OCI-LY3 (cell line): Measurements from ENCODE around the gene DHX35.

Experiments used
- H2AFZ ChIP-seq: fragments of 200-600, 300-600 bp; shearing (Covaris generic); 2 replicates; pipeline ENCODE4 v1.6.0; 2014; ENCODE audit warnings: antibody characterized with exemption, low read depth, low read length
- H3K27ac ChIP-seq: fragments of 200-600, 300-600 bp; sonication (generic); 2 replicates; pipeline ENCODE4 v1.5.1; 2014; ENCODE audit warnings: mild to moderate bottlenecking, low read length, moderate library complexity, mixed read lengths
- H3K27me3 ChIP-seq: fragments of 200-600, 300-600 bp; sonication (generic); 2 replicates; pipeline ENCODE4 v1.6.1; 2014; ENCODE audit warnings: low read depth, low read length, mixed read lengths
- H3K36me3 ChIP-seq: fragments of 200-600, 300-600 bp; sonication (generic); replicated peaks from 2 replicates; pipeline ENCODE3; 2014; ENCODE audit warnings: low read depth, low read length, mixed read lengths
- H3K4me1 ChIP-seq: fragments of 300-600, 200-600 bp; sonication (generic); 2 replicates; pipeline ENCODE4 v1.6.1; 2014; ENCODE audit warnings: low read length, mixed read lengths
- H3K4me2 ChIP-seq: fragments of 200-600, 300-600 bp; sonication (generic); 2 replicates; pipeline ENCODE4 v1.6.1; 2014; ENCODE audit warnings: low read length, mixed read lengths
- H3K4me3 ChIP-seq: fragments of 300-600, 200-600 bp; sonication (generic); 2 replicates; pipeline ENCODE4 v1.5.1; 2014; ENCODE audit warnings: antibody characterized with exemption, mild to moderate bottlenecking, low read length, moderate library complexity
- H3K79me2 ChIP-seq: fragments of 300-600, 200-600 bp; shearing (Covaris generic); 2 replicates; pipeline ENCODE4 v1.6.1; 2014; ENCODE audit warnings: mild to moderate bottlenecking, low read length, mixed read lengths
- H3K9ac ChIP-seq: fragments of 300-600, 200-600 bp; shearing (Covaris generic); 2 replicates; pipeline ENCODE4 v1.6.0; 2014; ENCODE audit warnings: mild to moderate bottlenecking, low read length, moderate library complexity
- H3K9me3 ChIP-seq: fragments of 200-600, 300-600 bp; shearing (Covaris generic); 2 replicates; pipeline ENCODE4 v1.6.1; 2014; ENCODE audit warnings: low read length, mixed read lengths; ENCODE audit not compliant: insufficient read depth
- H4K20me1 ChIP-seq: fragments of 200-600, 300-600 bp; sonication (generic); 2 replicates; pipeline ENCODE4 v1.6.1; 2016; ENCODE audit warnings: low read length, mixed read lengths; ENCODE audit not compliant: insufficient read depth
- EZH2phosphoT487 ChIP-seq: fragments of 200-600 bp; shearing (Covaris generic); IDR thresholded peaks from 2 replicates; pipeline ENCODE4 v1.6.1; 2018; ENCODE audit warnings: antibody characterized with exemption, mixed run types, low read depth
- TF ChIP-seq, protein P1 (sequence below): fragments of 200-600, 300-600 bp; sonication (generic); IDR thresholded peaks from 2 replicates; pipeline ENCODE4 v1.5.1; 2014; ENCODE audit warnings: antibody characterized with exemption, low read length, low read depth

DHX35 gene

DNA sequence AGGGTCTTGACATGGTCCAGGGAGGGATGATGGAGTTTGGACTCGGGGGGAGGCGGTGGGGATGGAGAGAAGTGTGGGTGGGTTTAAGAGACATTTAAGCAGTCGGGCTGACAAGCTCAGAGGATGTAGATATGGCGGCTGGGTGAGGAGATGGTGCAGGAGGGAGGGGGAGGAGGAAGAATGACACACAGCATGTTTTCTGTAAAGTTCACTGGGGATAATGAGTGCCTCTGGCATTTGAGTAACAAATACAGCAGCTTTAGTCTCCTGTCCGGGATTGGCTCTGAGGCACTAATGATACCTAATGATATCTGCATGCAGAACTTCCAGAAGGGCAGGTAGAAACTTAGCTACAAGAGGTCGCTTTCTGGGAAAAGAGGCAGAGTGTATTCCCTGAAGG, 107.8 kb downstream of the DHX35 start:
- Histone ChIP-seq H3K79me2 (no peaks in the 10 kb centered on the region), H3K27me3 (peaks cover 65% of the 10 kb centered on the region), H2AFZ (no peak overlapping the region), H3K9ac (no peak overlapping the region), H4K20me1 (no peaks in the 10 kb centered on the region), H3K4me3 (no peak overlapping the region), H3K27ac (no peak overlapping the region), H3K36me3 (no peaks in the 10 kb centered on the region), H3K4me1 (no peaks in the 10 kb centered on the region), H3K9me3 (no peaks in the 10 kb centered on the region), H3K4me2 (no peak overlapping the region)
- TF ChIP-seq, protein P1, sequence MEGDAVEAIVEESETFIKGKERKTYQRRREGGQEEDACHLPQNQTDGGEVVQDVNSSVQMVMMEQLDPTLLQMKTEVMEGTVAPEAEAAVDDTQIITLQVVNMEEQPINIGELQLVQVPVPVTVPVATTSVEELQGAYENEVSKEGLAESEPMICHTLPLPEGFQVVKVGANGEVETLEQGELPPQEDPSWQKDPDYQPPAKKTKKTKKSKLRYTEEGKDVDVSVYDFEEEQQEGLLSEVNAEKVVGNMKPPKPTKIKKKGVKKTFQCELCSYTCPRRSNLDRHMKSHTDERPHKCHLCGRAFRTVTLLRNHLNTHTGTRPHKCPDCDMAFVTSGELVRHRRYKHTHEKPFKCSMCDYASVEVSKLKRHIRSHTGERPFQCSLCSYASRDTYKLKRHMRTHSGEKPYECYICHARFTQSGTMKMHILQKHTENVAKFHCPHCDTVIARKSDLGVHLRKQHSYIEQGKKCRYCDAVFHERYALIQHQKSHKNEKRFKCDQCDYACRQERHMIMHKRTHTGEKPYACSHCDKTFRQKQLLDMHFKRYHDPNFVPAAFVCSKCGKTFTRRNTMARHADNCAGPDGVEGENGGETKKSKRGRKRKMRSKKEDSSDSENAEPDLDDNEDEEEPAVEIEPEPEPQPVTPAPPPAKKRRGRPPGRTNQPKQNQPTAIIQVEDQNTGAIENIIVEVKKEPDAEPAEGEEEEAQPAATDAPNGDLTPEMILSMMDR, result no peak
- TF ChIP-seq EZH2phosphoT487, result no peak

DNA sequence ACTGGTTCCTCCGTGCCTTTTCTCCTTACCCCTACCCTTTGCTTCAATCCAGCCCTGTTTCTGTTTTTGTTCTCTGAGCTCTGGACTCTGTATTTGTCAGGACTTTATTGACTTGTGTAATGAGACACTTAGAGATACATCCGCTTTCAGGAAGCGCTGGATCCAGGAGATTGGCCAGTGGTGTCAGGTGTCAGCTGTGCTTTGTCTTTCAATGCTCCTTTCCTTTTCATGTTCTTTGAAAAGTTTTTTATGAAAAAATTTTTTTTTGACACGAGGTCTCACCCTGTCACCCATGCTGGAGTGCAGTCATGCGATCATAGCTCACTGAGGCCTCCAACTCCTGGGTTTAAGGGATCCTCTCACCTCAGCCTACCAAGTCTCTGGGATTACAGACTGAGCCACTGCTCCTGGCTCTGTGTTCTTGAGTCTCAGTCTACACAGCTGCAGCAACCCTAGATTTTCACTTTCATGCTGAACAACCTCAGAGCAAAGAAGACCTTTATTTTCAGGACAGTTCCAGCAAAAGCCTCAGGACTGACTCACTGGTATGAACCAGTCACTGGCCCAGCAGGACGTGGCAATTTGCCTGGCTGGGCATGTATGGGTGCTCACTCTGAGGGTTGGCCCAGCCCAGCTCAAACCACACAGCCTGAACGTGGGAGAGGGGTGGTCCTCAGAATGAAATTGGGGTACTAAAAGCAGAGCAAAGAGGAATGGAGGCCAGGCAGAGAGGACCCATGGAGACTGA, 108.5 kb downstream of the DHX35 start:
- no peak overlapping the region for H3K4me2 ChIP-seq

DNA sequence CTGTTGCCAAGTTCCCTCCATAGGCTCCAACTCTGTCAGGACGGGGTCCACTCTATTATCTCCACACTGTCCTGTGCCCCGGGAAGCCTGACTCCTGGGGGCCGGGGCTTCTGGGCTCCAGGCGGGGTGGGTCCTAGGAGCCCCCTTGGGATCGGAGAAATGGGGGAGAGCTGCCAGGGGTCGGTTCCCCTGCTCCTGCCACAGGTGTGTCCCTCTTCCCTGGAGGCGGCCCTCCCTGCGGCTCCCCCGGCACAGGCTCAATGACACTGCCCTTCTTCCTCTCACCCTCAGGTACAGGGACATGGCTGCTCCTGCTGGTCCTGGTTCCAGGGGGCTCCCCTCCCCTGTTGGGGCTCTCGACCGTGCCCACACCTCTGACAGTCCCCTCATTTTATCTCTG, 110.0 kb downstream of the DHX35 start:
- no peaks in the 10 kb centered on the region for H3K9me3 ChIP-seq
- no peak overlapping the region for H3K4me2 ChIP-seq
- no peaks in the 10 kb centered on the region for H3K79me2 ChIP-seq
- no peak overlapping the region for H2AFZ ChIP-seq
- no peak for TF ChIP-seq EZH2phosphoT487
- TF ChIP-seq, protein P1, result no peak
- no peak overlapping the region for H3K27ac ChIP-seq
- H3K4me3 ChIP-seq, result no peak overlapping the region
- H3K9ac ChIP-seq, result no peak overlapping the region
- no peaks in the 10 kb centered on the region for H3K36me3 ChIP-seq
- no peaks in the 10 kb centered on the region for H3K4me1 ChIP-seq
- peaks cover 82% of the 10 kb centered on the region for H3K27me3 ChIP-seq
- H4K20me1 ChIP-seq, result no peaks in the 10 kb centered on the region

More for the DNA sequence above, 108.5 kb downstream of the DHX35 start:
- Histone ChIP-seq H3K9me3 (no peaks in the 10 kb centered on the region), H3K9ac (no peak overlapping the region), H3K4me3 (no peak overlapping the region), H3K4me1 (no peaks in the 10 kb centered on the region), H3K79me2 (no peaks in the 10 kb centered on the region), H2AFZ (no peak overlapping the region), H3K27ac (no peak overlapping the region), H3K36me3 (no peaks in the 10 kb centered on the region), H3K27me3 (peaks cover 71% of the 10 kb centered on the region), H4K20me1 (no peaks in the 10 kb centered on the region)
- TF ChIP-seq, protein P1, result no peak
- TF ChIP-seq EZH2phosphoT487, result no peak

DNA sequence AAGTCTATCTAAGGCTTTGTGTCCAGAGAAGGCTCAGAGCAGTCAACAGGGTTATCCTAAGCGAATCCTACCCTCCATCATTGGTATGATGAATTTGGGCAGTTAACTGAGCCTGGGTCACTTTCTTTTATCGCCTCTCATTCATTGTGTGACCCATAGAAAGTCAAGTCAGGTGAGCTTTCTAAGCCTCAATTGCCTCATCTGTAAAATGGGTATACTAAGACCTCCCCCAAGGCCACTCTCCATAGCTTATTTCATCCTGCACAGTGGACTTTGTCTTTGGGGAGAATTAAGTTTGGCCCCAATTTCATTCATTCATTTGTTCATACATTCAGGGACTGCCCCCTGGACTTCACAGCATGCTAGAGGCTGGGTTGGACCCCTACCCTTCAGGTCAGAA, 110.5 kb downstream of the DHX35 start:
- no peak overlapping the region for H3K27ac ChIP-seq
- no peak overlapping the region for H3K4me3 ChIP-seq
- no peak overlapping the region for H3K9ac ChIP-seq
- H2AFZ ChIP-seq, result no peak overlapping the region
- peaks cover 87% of the 10 kb centered on the region for H3K27me3 ChIP-seq
- no peaks in the 10 kb centered on the region for H3K9me3 ChIP-seq
- TF ChIP-seq, protein P1, result no peak
- TF ChIP-seq EZH2phosphoT487, result no peak
- H3K79me2 ChIP-seq, result no peaks in the 10 kb centered on the region
- H3K4me2 ChIP-seq, result no peak overlapping the region
- H3K4me1 ChIP-seq, result no peaks in the 10 kb centered on the region
- H4K20me1 ChIP-seq, result no peaks in the 10 kb centered on the region
- H3K36me3 ChIP-seq, result no peaks in the 10 kb centered on the region
